CD4-positive, alpha-beta T cell (primary cell): Measurements from ENCODE around the gene SIN3A. TPM values are rescaled to one million over a fixed set of nuclear protein-coding genes. Genes with fewer than 3 reads are reported as not detected.

Source experiments
- ATAC-seq: fragments of 200-7000 bp; cut with Tn5 transposase; one replicate; pipeline ENCODE4 v1.10.0; 2022; ENCODE audit warnings: mild to moderate bottlenecking; ENCODE audit not compliant: poor library complexity
- CTCF ChIA-PET: fragments of 350-600 bp; sonication (Branson Sonifier 250); formaldehyde crosslinking; loops from one replicate; lab custom pipeline; 2021; ENCODE audit warnings: antibody characterized with exemption, inconsistent platforms; lab: Charles Lee
- POLR2A ChIA-PET: fragments of 350-600 bp; sonication (Branson Sonifier 250); formaldehyde crosslinking; loops from one replicate; lab custom pipeline; 2021; ENCODE audit warnings: antibody characterized with exemption, inconsistent platforms; lab: Charles Lee
- DNase-seq, 14 experiments: peaks; one replicate each; pipeline ENCODE4 v3.0.0-alpha.2; 2013 to 2020; ENCODE audit warnings: mixed read lengths in 2 of 14
- H3K27ac ChIP-seq, 2 donors: one replicate each; pipeline versions ENCODE4 v1.5.1 to v1.7.0; 2013; ENCODE audit warnings: low read length in 2 of 2, low read depth in 1 of 2, mild to moderate bottlenecking in 1 of 2
- H3K27me3 ChIP-seq, 2 experiments: 1 replicate in 1 of 2; 2 replicates in 1 of 2; pipeline versions ENCODE4 v1.6.1 to v1.7.0; 2013; ENCODE audit warnings: low read length in 2 of 2, control low read depth in 1 of 2, mild to moderate bottlenecking in 1 of 2, moderate library complexity in 1 of 2; ENCODE audit not compliant: insufficient read depth in 2 of 2, control insufficient read depth in 1 of 2
- H3K36me3 ChIP-seq: one replicate; pipeline ENCODE4 v1.6.1; 2013; ENCODE audit warnings: low read length, control low read depth; ENCODE audit not compliant: insufficient read depth
- H3K4me1 ChIP-seq: one replicate; pipeline ENCODE4 v1.6.1; 2013; ENCODE audit warnings: low read length, control low read depth; ENCODE audit not compliant: insufficient read depth
- H3K4me3 ChIP-seq: one replicate; pipeline ENCODE4 v1.5.1; 2013; ENCODE audit warnings: mild to moderate bottlenecking, low read length, moderate library complexity
- H3K9me3 ChIP-seq, 2 experiments: 1 replicate in 1 of 2; 2 replicates in 1 of 2; pipeline versions ENCODE4 v1.6.1 to v1.7.0; 2013; ENCODE audit warnings: low read length in 2 of 2, mild to moderate bottlenecking in 2 of 2, control low read depth in 1 of 2, moderate library complexity in 1 of 2; ENCODE audit not compliant: control insufficient read depth in 1 of 2, insufficient read depth in 1 of 2
- H3K27ac Mint-ChIP-seq: one replicate; pipeline ENCODE4 v1.8.0; 2020; ENCODE audit warnings: mixed read lengths
- H3K27me3 Mint-ChIP-seq: one replicate; pipeline ENCODE4 v1.8.0; 2021; ENCODE audit warnings: mixed read lengths
- H3K36me3 Mint-ChIP-seq: one replicate; pipeline ENCODE4 v1.8.0; 2021; ENCODE audit warnings: low read depth, mixed read lengths
- H3K4me1 Mint-ChIP-seq: one replicate; pipeline ENCODE4 v1.8.0; 2021; ENCODE audit warnings: low read depth, mixed read lengths
- H3K4me3 Mint-ChIP-seq: one replicate; pipeline ENCODE4 v1.8.0; 2020; ENCODE audit warnings: mild to moderate bottlenecking, mixed read lengths
- H3K9me3 Mint-ChIP-seq: one replicate; pipeline ENCODE4 v1.8.0; 2020; ENCODE audit warnings: mixed read lengths
- CTCF ChIP-seq: fragments of 200-600 bp; IDR thresholded peaks from one replicate; pipeline ENCODE4 v1.8.0; 2022; ENCODE audit warnings: antibody characterized with exemption, mild to moderate bottlenecking
- intact Hi-C, 2 experiments: fragments of 100-400 bp; cut with DNase I in 1 of 2; cut with micrococcal nuclease in 1 of 2; formaldehyde crosslinking; loops; one replicate each; pipeline versions ENCODE4 v1.15.1 to v1.9.0; 2023 to 2025; cut with DNase I, micrococcal nuclease
- total RNA-seq, 174 experiments: library from RNA in 2 of 174; stranded (reverse) in 2 of 174; gene quantifications; one replicate each; pipeline ENCODE4 v1.2.3 and lab custom pipeline; 2021 to 2026

The SIN3A gene
- total RNA-seq, 2 experiments from 2014 or later = 136 to 141 TPM

GRCh38 chr15:75328493-75329314 is 122.8 kb downstream of the SIN3A start:
- DNase-seq (no peak), ATAC-seq (no peak)
- intact Hi-C loops = no loop called here
- H3K27ac Mint-ChIP-seq = no peak overlapping the region
- Histone ChIP-seq H3K36me3 (no peaks in the 10 kb centered on the region), H3K9me3 (no peaks in the 10 kb centered on the region), H3K27ac (no peak overlapping the region), H3K27me3 (no peaks in the 10 kb centered on the region), H3K4me1 (no peaks in the 10 kb centered on the region), H3K4me3 (no peak overlapping the region)
- POLR2A ChIA-PET = no interaction called here
- CTCF ChIA-PET = no interaction called here
- no peaks in the 10 kb centered on the region for H3K36me3 Mint-ChIP-seq
- no peak for TF ChIP-seq CTCF
- H3K4me1 Mint-ChIP-seq = no peaks in the 10 kb centered on the region
- H3K9me3 Mint-ChIP-seq = no peaks in the 10 kb centered on the region
- H3K4me3 Mint-ChIP-seq = no peak overlapping the region
- no peaks in the 10 kb centered on the region for H3K27me3 Mint-ChIP-seq

- ATAC-seq (no peak), DNase-seq (no peak)
- Mint-ChIP-seq H3K36me3 (no peaks in the 10 kb centered on the region), H3K4me1 (no peaks in the 10 kb centered on the region), H3K9me3 (no peaks in the 10 kb centered on the region), H3K27ac (no peak overlapping the region), H3K4me3 (no peak overlapping the region), H3K27me3 (no peaks in the 10 kb centered on the region)
- Histone ChIP-seq H3K36me3 (no peaks in the 10 kb centered on the region), H3K27me3 (no peaks in the 10 kb centered on the region), H3K9me3 (no peaks in the 10 kb centered on the region), H3K4me1 (no peaks in the 10 kb centered on the region), H3K27ac (no peak overlapping the region), H3K4me3 (no peak overlapping the region)
- CTCF ChIA-PET = interaction anchor here (0.6 kb wide), 1 partner anchor 1837 kb away, joined by 3 read pairs; no protein-coding TSS in a partner anchor
- POLR2A ChIA-PET = interaction anchor here (0.7 kb wide), 1 partner anchor 474 kb away, joined by 3 read pairs; no protein-coding TSS in a partner anchor
- intact Hi-C loops = no loop called here
- TF ChIP-seq CTCF = no peak
Observed at GRCh38 chr15:75327491-75327890, 124.0 kb downstream of the SIN3A start.

DNA sequence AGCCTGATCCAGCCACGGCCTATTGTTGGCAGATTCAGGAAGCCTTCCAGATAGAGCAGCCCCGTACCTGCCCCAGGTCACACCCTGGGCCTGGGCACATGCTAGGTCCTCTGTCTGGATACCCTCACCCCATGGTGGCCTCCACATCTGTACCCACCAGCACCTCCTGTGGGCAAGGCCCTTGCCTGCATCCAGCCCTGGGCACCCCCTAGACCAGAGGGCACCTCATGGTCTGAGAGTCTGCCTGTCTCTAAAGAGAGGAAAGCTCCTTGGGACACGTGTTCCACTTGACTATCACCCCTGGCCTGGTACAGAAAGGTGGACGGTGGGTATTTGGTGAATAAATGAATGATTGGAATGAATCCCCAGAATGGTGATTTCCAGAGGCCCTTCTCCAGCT is 124.5 kb downstream of the SIN3A start:
- Histone ChIP-seq H3K4me1 (no peaks in the 10 kb centered on the region), H3K36me3 (no peaks in the 10 kb centered on the region), H3K27me3 (no peaks in the 10 kb centered on the region), H3K9me3 (no peaks in the 10 kb centered on the region), H3K27ac (no peak overlapping the region), H3K4me3 (no peak overlapping the region)
- ATAC-seq (no peak), DNase-seq (no peak)
- Mint-ChIP-seq H3K4me3 (no peak overlapping the region), H3K36me3 (no peaks in the 10 kb centered on the region), H3K27me3 (no peaks in the 10 kb centered on the region), H3K9me3 (no peaks in the 10 kb centered on the region), H3K27ac (no peak overlapping the region), H3K4me1 (no peaks in the 10 kb centered on the region)
- intact Hi-C loops = no loop called here
- ChIA-PET CTCF (interaction anchor here (0.6 kb wide), 1 partner anchor 1838 kb away, joined by 3 read pairs; no protein-coding TSS in a partner anchor), POLR2A (no interaction called here)
- no peak for TF ChIP-seq CTCF
